Spleen (tissue), 7 donors: Measurements from ENCODE around the gene MME.

ENCODE experiments used
- POLR2A ChIP-seq, 3 donors: fragments of 450-650 bp; IDR thresholded peaks; one replicate each; pipeline ENCODE4 v1.5.1; 2017; ENCODE audit warnings: antibody characterized with exemption in 3 of 3, mild to moderate bottlenecking in 1 of 3
- POLR2AphosphoS5 ChIP-seq, 3 donors: sonication (generic); formaldehyde crosslinking; IDR thresholded peaks; one replicate each; pipeline ENCODE4 v1.5.1; 2017; ENCODE audit warnings: antibody characterized with exemption in 3 of 3
- TF ChIP-seq, protein P1 (sequence below), 11 experiments: fragments of 200-600 bp in 7 of 11; fragments of 450-650 bp in 4 of 11; sonication (generic) in 4 of 11; IDR thresholded peaks in 8 of 11; conservative IDR thresholded peaks in 3 of 11; 1 replicate in 7 of 11; 2 replicates in 4 of 11; pipeline versions ENCODE4 v1.4.0 to v1.8.0; 2016 to 2021; ENCODE audit warnings: antibody characterized with exemption in 11 of 11, inconsistent platforms in 4 of 11, mild to moderate bottlenecking in 1 of 11
- donor health status: DM: no; HTN: no; CAD: no; lungs with moderate emphysema.
- donor health status: DM: no; HTN: no; CAD: no.
- donor health status: DM: no; HTN: no; CAD: no.

- no peak for TF ChIP-seq POLR2A (IDR thresholded peaks at IDR 0.05)
- TF ChIP-seq, protein P1, sequence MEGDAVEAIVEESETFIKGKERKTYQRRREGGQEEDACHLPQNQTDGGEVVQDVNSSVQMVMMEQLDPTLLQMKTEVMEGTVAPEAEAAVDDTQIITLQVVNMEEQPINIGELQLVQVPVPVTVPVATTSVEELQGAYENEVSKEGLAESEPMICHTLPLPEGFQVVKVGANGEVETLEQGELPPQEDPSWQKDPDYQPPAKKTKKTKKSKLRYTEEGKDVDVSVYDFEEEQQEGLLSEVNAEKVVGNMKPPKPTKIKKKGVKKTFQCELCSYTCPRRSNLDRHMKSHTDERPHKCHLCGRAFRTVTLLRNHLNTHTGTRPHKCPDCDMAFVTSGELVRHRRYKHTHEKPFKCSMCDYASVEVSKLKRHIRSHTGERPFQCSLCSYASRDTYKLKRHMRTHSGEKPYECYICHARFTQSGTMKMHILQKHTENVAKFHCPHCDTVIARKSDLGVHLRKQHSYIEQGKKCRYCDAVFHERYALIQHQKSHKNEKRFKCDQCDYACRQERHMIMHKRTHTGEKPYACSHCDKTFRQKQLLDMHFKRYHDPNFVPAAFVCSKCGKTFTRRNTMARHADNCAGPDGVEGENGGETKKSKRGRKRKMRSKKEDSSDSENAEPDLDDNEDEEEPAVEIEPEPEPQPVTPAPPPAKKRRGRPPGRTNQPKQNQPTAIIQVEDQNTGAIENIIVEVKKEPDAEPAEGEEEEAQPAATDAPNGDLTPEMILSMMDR (IDR thresholded peaks at IDR 0.05 in 8 of 11, conservative IDR thresholded peaks at IDR 0.05 in 3 of 11), result no peak
- no peak for TF ChIP-seq POLR2AphosphoS5 (IDR thresholded peaks at IDR 0.05)
These were observed 49.3 kb downstream of the MME start for GRCh38 chr3:155129396-155129795.
